Measurements from ENCODE around the gene CCND1. TPM values are rescaled to one million over a fixed set of nuclear protein-coding genes. Genes with fewer than 3 reads are reported as not detected.

CCND1 gene
- total RNA-seq, 8 experiments from 2014 or later, result 6.9 to 477 (median 84.7) TPM

GRCh38 chr11:69670158-69670845 lies 29.3 kb downstream of the CCND1 start:
- Histone ChIP-seq H3K4me1 (replicated peaks in 1 of 2) (peaks cover 6 to 11% of the 10 kb centered on the region in 2 donors), H3K27ac (no peak overlapping the region), H3K4me3 (no peak overlapping the region)
- peak; percentile 10 to 65 (median 55) for ATAC-seq (replicated peaks in 6 of 8)
- WGBS, 10 experiments, result 7 to 100% (median 45%) methylated on average over 2 to 8 of the region's 18 CpGs; no CpG with 5 or more reads in 2 of the 10 experiments
- in situ Hi-C loops (cut with MboI; ENCODE audit: low pct_unique_long_range_greater_than_20kb in 2 of 9, low sequenced_read_pairs in 9 of 9, unreplicated experiment in 9 of 9), result loop anchor here in 5 of 9 experiments (25.0 kb wide), 3 partner anchors 383 to 1408 kb away; partner anchors contain the start of genes C11orf24 (in 1 of the 5) and MYEOV (in 1 of the 5)

GRCh38 chr11:69671734-69672465 lies 30.9 kb downstream of the CCND1 start:
- Histone ChIP-seq H3K4me1 (replicated peaks in 1 of 2) (peaks cover 6 to 11% of the 10 kb centered on the region in 2 donors), H3K4me3 (no peak overlapping the region), H3K27ac (no peak overlapping the region)
- ATAC-seq (replicated peaks in 6 of 8), result no peak
- in situ Hi-C loops (cut with MboI; ENCODE audit: low pct_unique_long_range_greater_than_20kb in 2 of 9, low sequenced_read_pairs in 9 of 9, unreplicated experiment in 9 of 9), result loop anchor here in 5 of 9 experiments (25.0 kb wide), 3 partner anchors 385 to 1410 kb away; partner anchors contain the start of genes C11orf24 (in 1 of the 5) and MYEOV (in 1 of the 5)
- 40 to 100% (median 85%) methylated on average over 1 to 6 of the region's 10 CpGs; no CpG with 5 or more reads in 1 of the 10 experiments for WGBS, 10 experiments

DNA sequence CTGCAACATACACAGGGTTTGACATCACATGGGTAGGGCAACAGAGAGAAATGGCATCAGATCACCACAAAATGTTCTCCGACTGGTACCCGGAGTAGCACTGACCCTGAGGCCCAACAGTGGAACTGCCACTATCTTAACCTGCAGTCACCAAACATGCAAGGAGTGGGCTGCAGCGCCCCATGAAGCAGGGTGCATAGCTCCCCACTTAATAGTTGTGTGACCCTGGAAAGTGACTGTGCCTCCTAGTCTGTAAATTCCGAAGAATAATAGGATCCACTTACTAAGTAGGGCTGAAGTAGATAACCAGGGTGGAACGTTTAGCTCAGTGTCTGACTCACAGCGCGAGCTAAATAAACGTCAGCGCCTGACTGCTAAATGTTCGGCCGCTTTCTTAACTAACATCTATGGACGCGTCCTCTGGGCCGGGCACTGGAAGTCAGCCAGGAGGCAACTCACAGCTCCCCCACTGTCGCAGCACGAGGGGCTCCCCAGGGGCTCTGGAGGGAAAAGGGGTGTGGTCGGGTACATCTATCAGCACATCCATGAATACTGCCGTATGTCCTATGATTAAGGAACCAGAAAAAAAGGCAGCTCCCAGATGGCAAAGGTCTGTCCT lies 33.4 kb downstream of the CCND1 start:
- 0 to 100% (median 30%) methylated on average over 2 to 11 of the region's 18 CpGs; no CpG with 5 or more reads in 3 of the 10 experiments for WGBS, 10 experiments
- Histone ChIP-seq H3K4me1 (replicated peaks in 1 of 2) (peaks cover 6 to 11% of the 10 kb centered on the region in 2 donors), H3K27ac (peak overlapping the region; percentile 79 to 83), H3K4me3 (peak overlapping the region; percentile 90 to 93 (median 91))
- in situ Hi-C loops (cut with MboI; ENCODE audit: low pct_unique_long_range_greater_than_20kb in 2 of 9, low sequenced_read_pairs in 9 of 9, unreplicated experiment in 9 of 9), result loop anchor here in 5 of 9 experiments (25.0 kb wide), 3 partner anchors 387 to 1412 kb away; partner anchors contain the start of genes C11orf24 (in 1 of the 5) and MYEOV (in 1 of the 5)
- peak in 3 of 8 experiments; percentile 4 to 55 (median 54) for ATAC-seq (replicated peaks in 6 of 8)

- ATAC-seq (replicated peaks in 6 of 8), result peak; percentile 77 to 93 (median 90)
- Histone ChIP-seq H3K27ac (peak within 1 kb of the TSS; percentile 79 to 83), H3K4me1 (replicated peaks in 1 of 2) (peaks cover 6 to 8% of the 10 kb centered on the region in 2 donors), H3K4me3 (peak within 1 kb of the TSS; percentile 90 to 93 (median 91))
- 0 to 32% (median 1%) methylated on average over 1 to 15 of the region's 72 CpGs; no CpG with 5 or more reads in 2 of the 10 experiments for WGBS, 10 experiments
- in situ Hi-C loops (cut with MboI; ENCODE audit: low pct_unique_long_range_greater_than_20kb in 2 of 9, low sequenced_read_pairs in 9 of 9, unreplicated experiment in 9 of 9), result loop anchor here in 8 of 9 experiments (25.0 kb wide), 5 partner anchors 212 to 1413 kb away; partner anchors contain the start of genes C11orf24 (in 1 of the 8) and MYEOV (in 1 of the 8)
These were observed 34.1 kb downstream of the CCND1 start, which contains the start of gene LTO1 for GRCh38 chr11:69674886-69675714. Gene LTO1, minus strand, starts transcription at chr11:69675353. Its CDS starts 114 bp downstream, at chr11:69675239.

DNA sequence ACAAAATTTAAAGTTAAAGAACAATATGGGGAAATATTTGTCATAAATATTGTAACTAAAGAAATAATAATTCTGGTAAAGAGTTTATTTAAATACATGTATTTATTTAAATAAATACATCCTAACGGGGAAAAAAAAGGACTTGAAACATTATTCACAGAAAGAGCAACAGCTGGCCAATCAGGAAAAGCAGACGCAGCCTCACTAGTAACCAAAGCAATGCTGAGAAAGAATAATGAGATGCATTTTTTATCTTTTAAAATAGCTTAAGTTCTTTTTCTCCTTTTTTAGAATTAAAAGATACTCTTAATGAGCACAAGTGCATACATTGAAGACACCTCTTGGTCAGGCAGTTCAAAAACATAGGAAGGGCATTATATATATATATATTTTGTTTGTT lies 36.8 kb downstream of the CCND1 start:
- 4 to 92% (median 68%) methylated on average over 1 to 2 of the region's 2 CpGs for WGBS, 10 experiments
- no peak overlapping the region for H3K27ac ChIP-seq
- in situ Hi-C loops (cut with MboI; ENCODE audit: low pct_unique_long_range_greater_than_20kb in 2 of 9, low sequenced_read_pairs in 9 of 9, unreplicated experiment in 9 of 9), result loop anchor here in 5 of 9 experiments (25.0 kb wide), 2 partner anchors 210 to 510 kb away; no protein-coding TSS in a partner anchor
- ATAC-seq (replicated peaks in 6 of 8), result no peak
- H3K4me3 ChIP-seq, result no peak overlapping the region
- peaks cover 5 to 6% of the 10 kb centered on the region in 2 donors for H3K4me1 ChIP-seq (replicated peaks in 1 of 2)

DNA sequence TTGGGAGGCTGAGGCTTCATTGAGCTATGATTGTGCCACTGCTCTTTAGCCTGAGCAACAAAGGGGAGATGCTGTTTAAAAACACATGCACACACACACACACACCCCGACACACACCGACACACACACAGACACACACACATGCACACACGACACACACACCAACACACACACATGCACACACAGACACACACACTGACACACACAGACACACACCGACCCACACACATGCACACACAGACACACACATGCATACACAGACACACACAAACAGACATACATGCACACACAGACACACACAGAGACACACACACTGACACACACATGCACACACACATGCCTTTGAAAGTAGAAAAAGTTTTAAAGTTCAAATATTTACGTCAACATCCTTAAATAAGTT lies 39.7 kb downstream of the CCND1 start:
- 60 to 100% (median 93%) methylated on average over 1 to 4 of the region's 5 CpGs; no CpG with 5 or more reads in 3 of the 10 experiments for WGBS, 10 experiments
- no peak for ATAC-seq (replicated peaks in 6 of 8)
- H3K27ac ChIP-seq, result no peak overlapping the region
- in situ Hi-C loops (cut with MboI; ENCODE audit: low pct_unique_long_range_greater_than_20kb in 2 of 9, low sequenced_read_pairs in 9 of 9, unreplicated experiment in 9 of 9), result loop anchor here in 6 of 9 experiments (10.0 to 25.0 kb wide), 3 partner anchors 207 to 514 kb away; no protein-coding TSS in a partner anchor
- H3K4me3 ChIP-seq, result no peak overlapping the region
- no peaks in the 10 kb centered on the region for H3K4me1 ChIP-seq (replicated peaks in 1 of 2)

DNA sequence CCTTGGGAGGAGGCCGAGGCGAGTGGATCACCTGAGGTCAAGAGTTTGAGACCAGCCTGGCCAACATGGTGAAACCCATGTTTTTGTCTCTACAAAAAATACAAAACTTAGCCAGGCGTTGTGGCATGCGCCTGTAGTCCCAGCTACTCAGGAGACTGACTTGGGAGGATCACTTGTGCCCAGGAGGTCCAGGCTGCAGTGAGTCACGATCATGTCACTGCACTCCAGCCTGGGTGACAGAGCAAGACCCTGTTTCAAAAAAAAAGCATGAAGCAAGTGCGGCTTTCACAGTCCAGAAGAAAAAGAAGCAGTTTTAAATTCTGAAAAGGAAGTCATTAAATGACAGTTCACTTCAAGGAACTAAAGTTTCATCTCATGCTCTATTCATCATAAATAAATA lies 41.3 kb downstream of the CCND1 start:
- in situ Hi-C loops (cut with MboI; ENCODE audit: low pct_unique_long_range_greater_than_20kb in 2 of 9, low sequenced_read_pairs in 9 of 9, unreplicated experiment in 9 of 9), result loop anchor here in 6 of 9 experiments (10.0 to 25.0 kb wide), 3 partner anchors 205 to 513 kb away; no protein-coding TSS in a partner anchor
- 58 to 100% (median 90%) methylated on average over 2 to 6 of the region's 6 CpGs; no CpG with 5 or more reads in 2 of the 10 experiments for WGBS, 10 experiments

GRCh38 chr11:69682681-69683326 lies 41.8 kb downstream of the CCND1 start:
- WGBS, 10 experiments, result 14 to 100% (median 81%) methylated on average over 1 to 6 of the region's 7 CpGs; no CpG with 5 or more reads in 1 of the 10 experiments
- Histone ChIP-seq H3K4me3 (no peak overlapping the region), H3K4me1 (replicated peaks in 1 of 2) (no peaks in the 10 kb centered on the region), H3K27ac (no peak overlapping the region)
- ATAC-seq (replicated peaks in 6 of 8), result no peak
- in situ Hi-C loops (cut with MboI; ENCODE audit: low pct_unique_long_range_greater_than_20kb in 2 of 9, low sequenced_read_pairs in 9 of 9, unreplicated experiment in 9 of 9), result loop anchor here in 6 of 9 experiments (10.0 to 25.0 kb wide), 3 partner anchors 204 to 512 kb away; no protein-coding TSS in a partner anchor

More for the DNA sequence above, 41.3 kb downstream of the CCND1 start:
- Histone ChIP-seq H3K4me3 (no peak overlapping the region), H3K4me1 (replicated peaks in 1 of 2) (no peaks in the 10 kb centered on the region), H3K27ac (no peak overlapping the region)
- no peak for ATAC-seq (replicated peaks in 6 of 8)

- Histone ChIP-seq H3K4me1 (replicated peaks in 1 of 2) (no peaks in the 10 kb centered on the region), H3K4me3 (no peak overlapping the region), H3K27ac (no peak overlapping the region)
- 0 to 74% (median 37%) methylated on average over 1 to 7 of the region's 9 CpGs; no CpG with 5 or more reads in 2 of the 10 experiments for WGBS, 10 experiments
- peak in 2 of 8 experiments; percentile 24 to 46 for ATAC-seq (replicated peaks in 6 of 8)
- in situ Hi-C loops (cut with MboI; ENCODE audit: low pct_unique_long_range_greater_than_20kb in 2 of 9, low sequenced_read_pairs in 9 of 9, unreplicated experiment in 9 of 9), result loop anchor here in 6 of 9 experiments (10.0 to 25.0 kb wide), 3 partner anchors 203 to 511 kb away; no protein-coding TSS in a partner anchor
These were observed 42.9 kb downstream of the CCND1 start for GRCh38 chr11:69683764-69684333.

DNA sequence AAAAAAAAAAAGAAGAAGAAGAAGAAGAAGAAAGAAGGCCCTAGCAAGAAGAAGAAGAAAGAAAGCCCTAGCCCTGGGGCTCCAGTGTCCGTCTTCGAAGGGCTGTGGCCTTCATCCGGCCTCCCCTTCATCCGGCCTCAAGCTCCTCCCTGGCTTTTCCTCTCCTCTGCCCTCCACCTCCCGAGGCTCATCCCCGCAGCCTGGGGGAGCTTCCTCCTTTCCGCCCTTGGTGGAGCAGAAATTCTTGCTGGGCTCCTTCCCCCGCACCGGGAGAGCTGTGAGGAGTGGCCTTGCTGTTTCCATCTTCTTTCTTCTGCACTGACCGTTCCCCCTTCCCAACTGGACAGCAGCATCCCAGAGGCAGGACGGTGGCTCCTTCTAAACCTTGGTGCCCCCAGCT lies 43.7 kb downstream of the CCND1 start:
- 40 to 85% (median 75%) methylated on average over 1 to 7 of the region's 11 CpGs; no CpG with 5 or more reads in 3 of the 10 experiments for WGBS, 10 experiments
- H3K27ac ChIP-seq, result no peak overlapping the region
- no peak for ATAC-seq (replicated peaks in 6 of 8)
- in situ Hi-C loops (cut with MboI; ENCODE audit: low pct_unique_long_range_greater_than_20kb in 2 of 9, low sequenced_read_pairs in 9 of 9, unreplicated experiment in 9 of 9), result loop anchor here in 6 of 9 experiments (10.0 to 25.0 kb wide), 3 partner anchors 203 to 510 kb away; no protein-coding TSS in a partner anchor
- H3K4me1 ChIP-seq (replicated peaks in 1 of 2), result no peaks in the 10 kb centered on the region
- H3K4me3 ChIP-seq, result no peak overlapping the region

Measured in motor neuron (in vitro differentiated cells).